Fibroblast of upper back skin (primary cell): ENCODE results near the gene HUS1B.

Experiments used
- DNase-seq: peaks from one replicate; pipeline ENCODE4 v3.0.0-alpha.2; 2013

Gene HUS1B

DNA sequence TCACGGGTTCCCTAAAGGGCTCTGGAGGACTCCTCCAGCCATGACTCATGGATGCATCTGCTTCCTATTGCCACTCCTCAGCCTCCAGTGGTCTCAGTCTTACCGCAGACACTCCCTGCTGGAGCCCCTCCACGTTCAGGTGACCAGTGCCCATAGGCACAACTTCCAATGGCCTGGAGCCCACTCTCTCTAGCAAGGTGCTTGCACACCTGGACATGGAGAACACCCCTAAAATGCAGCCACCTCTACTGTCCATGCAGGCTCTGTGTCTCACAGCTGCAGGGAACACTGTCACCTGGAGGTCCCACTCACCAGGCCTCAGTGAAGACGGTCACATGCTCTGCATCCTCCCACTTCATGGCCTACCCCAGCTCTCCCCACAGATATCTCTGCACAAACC lies 36.0 kb downstream of the HUS1B start:
- DNase-seq, result no peak

DNA sequence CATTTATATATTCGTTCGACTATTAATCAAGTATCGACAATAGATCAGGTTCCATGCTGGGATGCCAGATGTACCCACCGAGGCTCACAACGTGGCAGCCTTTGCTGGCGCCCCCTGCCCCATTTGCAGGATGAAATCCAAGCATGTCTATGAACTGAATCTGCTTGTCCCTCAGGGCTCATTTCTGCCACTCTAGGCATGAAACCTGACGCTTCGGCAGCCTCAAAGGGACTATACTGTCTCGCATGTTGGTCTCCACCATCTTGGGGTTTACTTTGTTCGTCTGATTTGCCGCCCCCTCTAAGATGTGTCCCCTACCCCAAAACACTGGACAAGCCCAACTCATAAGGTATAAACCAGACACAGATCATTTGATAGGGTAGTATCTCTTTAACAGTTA lies 36.7 kb downstream of the HUS1B start:
- DNase-seq, result no peak

- DNase-seq, result no peak
Observed at GRCh38 chr6:617456-618100, 39.3 kb downstream of the HUS1B start.

DNA sequence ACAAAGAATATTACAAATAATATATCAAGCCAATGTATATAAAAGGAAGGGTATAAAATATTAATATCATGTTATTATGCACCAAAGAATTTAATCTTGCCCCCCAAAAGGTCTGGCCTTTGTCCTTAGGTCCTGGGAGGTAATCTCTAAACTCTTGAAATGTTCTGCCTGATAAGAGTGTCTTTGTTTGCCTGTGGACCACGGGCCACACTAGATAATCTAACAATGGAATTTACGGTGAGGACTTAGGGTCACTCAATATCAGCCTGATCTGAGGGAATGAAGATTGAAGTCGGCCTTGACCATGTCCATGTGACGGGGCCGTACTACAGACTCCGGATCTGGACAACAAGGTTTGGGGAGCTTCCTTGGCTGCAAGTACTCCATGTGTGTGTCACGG lies 42.9 kb downstream of the HUS1B start:
- DNase-seq, result no peak

- no peak for DNase-seq
Observed at GRCh38 chr6:611928-612327, 45.0 kb downstream of the HUS1B start.

DNA sequence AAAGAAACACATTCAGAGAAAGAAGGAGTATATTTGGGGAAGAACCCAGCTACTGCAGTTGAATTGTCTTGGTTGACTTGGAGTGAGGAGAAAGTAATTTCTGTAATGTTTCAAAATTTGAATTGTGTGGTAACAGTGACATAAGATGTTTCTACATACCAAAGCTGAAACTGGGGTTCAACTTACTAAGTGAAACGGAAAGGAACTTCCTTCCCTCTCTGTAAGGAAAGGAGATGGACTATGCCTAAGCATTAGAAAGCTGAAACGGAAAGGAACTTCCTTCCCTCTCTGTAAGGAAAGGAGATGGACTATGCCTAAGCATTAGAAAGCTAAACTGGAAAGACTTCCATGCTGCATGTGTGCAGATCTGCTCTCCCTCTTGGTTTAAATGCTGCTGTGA lies 46.0 kb downstream of the HUS1B start:
- DNase-seq, result no peak

DNA sequence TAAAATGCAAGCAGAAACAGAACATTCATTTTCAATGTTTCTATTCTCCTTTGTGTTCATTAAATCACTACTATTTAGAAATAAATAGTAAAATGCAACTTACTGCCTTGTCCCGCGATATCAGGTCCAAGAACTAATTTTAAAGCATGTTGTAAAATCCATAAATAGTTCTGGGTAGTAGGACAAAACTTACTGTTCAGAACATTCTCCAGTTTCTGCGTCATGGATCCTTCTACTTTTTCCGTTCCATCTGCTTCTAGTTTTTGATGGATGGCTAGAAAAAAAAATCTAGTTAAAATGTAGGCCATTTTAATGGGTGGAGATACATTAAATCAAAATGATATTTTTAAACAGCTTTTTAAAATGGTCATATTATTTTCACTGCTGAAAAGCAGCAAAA lies 47.0 kb downstream of the HUS1B start:
- no peak for DNase-seq

- no peak for DNase-seq
Observed at GRCh38 chr6:606829-607379, 50.0 kb downstream of the HUS1B start.
